HepG2 (cell line): Measurements from ENCODE around the gene COBL. TPM values are rescaled to one million over a fixed set of nuclear protein-coding genes. Genes with fewer than 3 reads are reported as not detected.

ENCODE experiments used
- ATAC-seq: fragments of 200-7000 bp; cut with Tn5 transposase; 3 replicates; pipeline ENCODE4 v1.9.1; 2020; ENCODE audit warnings: mild to moderate bottlenecking, moderate library complexity
- BruUV-seq: library from RNA; stranded (reverse); fragments of 400-500 nt; replicated peaks from 2 replicates; lab custom pipeline; 2021; lab: Mats Ljungman, UMichigan
- CTCF ChIA-PET: fragments of 300-600 bp; formaldehyde crosslinking; extraction: SDS; loops from one replicate; lab custom pipeline; 2021; ENCODE audit warnings: low total read pairs, inconsistent platforms, low intra/inter-chr PET ratio; lab: Yijun Ruan, JAX
- POLR2A ChIA-PET: fragments of 350-600 bp; sonication (Branson Sonifier 250); formaldehyde crosslinking; loops from one replicate; lab custom pipeline; 2020; ENCODE audit warnings: antibody characterized with exemption, inconsistent platforms; lab: Yijun Ruan, JAX
- DNase-seq: peaks from one replicate; pipeline ENCODE4 v3.0.0-alpha.2; 2015; ENCODE audit warnings: low spot score
- FAIRE-seq: peaks from 3 replicates; lab custom pipeline; 2011; peaks lifted over from hg19 to GRCh38; lab: Jason Lieb, UNC
- H2AFZ ChIP-seq: one replicate; pipeline ENCODE4 v1.6.1; 2011; ENCODE audit warnings: low read length, inconsistent platforms
- H3K27ac ChIP-seq: fragments of 300-600 bp; 3 replicates; pipeline ENCODE4 v1.8.0; 2011; ENCODE audit warnings: mixed run types, mild to moderate bottlenecking, mixed read lengths, low read length, inconsistent platforms; ENCODE audit not compliant: insufficient read depth; ENCODE audit errors: extremely low read length
- H3K27me3 ChIP-seq, 2 experiments: fragments of 200-600 bp in 1 of 2; 2 replicates in 1 of 2; 3 replicates in 1 of 2; pipeline versions ENCODE4 v1.6.0 to v1.8.0; 2011; ENCODE audit warnings: low read length in 2 of 2, mild to moderate bottlenecking in 2 of 2, moderate library complexity in 2 of 2, inconsistent platforms in 1 of 2; ENCODE audit not compliant: insufficient read depth in 2 of 2, control insufficient read depth in 1 of 2
- H3K36me3 ChIP-seq, 2 experiments: fragments of 200-600 bp in 1 of 2; replicated peaks in 1 of 2; 2 replicates in 1 of 2; 3 replicates in 1 of 2; pipeline versions ENCODE4 v1.5.1 to v1.8.0; 2011; ENCODE audit warnings: low read length in 2 of 2, inconsistent platforms in 1 of 2; ENCODE audit not compliant: insufficient read depth in 2 of 2, control insufficient read depth in 1 of 2
- H3K4me1 ChIP-seq: 2 replicates; pipeline ENCODE4 v1.5.1; 2012; ENCODE audit warnings: low read length, inconsistent platforms; ENCODE audit not compliant: insufficient read depth
- H3K4me2 ChIP-seq: 2 replicates; pipeline ENCODE4 v1.6.0; 2011; ENCODE audit warnings: low read depth, low read length, inconsistent platforms
- H3K4me3 ChIP-seq, 3 experiments: fragments of 200-600 bp in 1 of 3; sonication (generic), shearing (Covaris generic) in 1 of 3; replicated peaks in 1 of 3; 2 replicates each; pipeline ENCODE4 v1.5.1; 2011 to 2016; ENCODE audit warnings: low read length in 3 of 3, inconsistent platforms in 2 of 3, low read depth in 2 of 3, mild to moderate bottlenecking in 2 of 3, control low read depth in 1 of 3, mixed read lengths in 1 of 3; ENCODE audit not compliant: insufficient read depth in 1 of 3
- H3K79me2 ChIP-seq: one replicate; pipeline ENCODE4 v1.6.1; 2011; ENCODE audit warnings: low read length, inconsistent platforms; ENCODE audit not compliant: insufficient read depth
- H3K9ac ChIP-seq: 2 replicates; pipeline ENCODE4 v1.6.0; 2011; ENCODE audit warnings: mild to moderate bottlenecking, low read depth, low read length, inconsistent platforms; ENCODE audit not compliant: insufficient read depth
- H3K9me3 ChIP-seq: 2 replicates; pipeline ENCODE4 v1.5.1; 2012; ENCODE audit warnings: mild to moderate bottlenecking, low read length
- H4K20me1 ChIP-seq: 2 replicates; pipeline ENCODE4 v1.6.0; 2011; ENCODE audit warnings: inconsistent platforms, mild to moderate bottlenecking, low read length, moderate library complexity; ENCODE audit not compliant: insufficient read depth
- AGO2 ChIP-seq: fragments of 200-400 bp; formaldehyde crosslinking; optimal IDR thresholded peaks from 2 replicates; pipeline ENCODE3; 2017; ENCODE audit warnings: mild to moderate bottlenecking, low read depth, low read length, moderate library complexity
- CENPT ChIP-seq: sonication (generic); formaldehyde crosslinking; IDR thresholded peaks from 2 replicates; pipeline ENCODE4 v1.8.0; 2022; ENCODE audit warnings: low read depth, mild to moderate bottlenecking, moderate library complexity, missing genetic modification reagents
- FOSL2 ChIP-seq: sonication (generic); formaldehyde crosslinking; IDR thresholded peaks from 2 replicates; pipeline ENCODE4 v1.4.0; 2020; ENCODE audit warnings: missing genetic modification reagents
- NR2F1 ChIP-seq, 2 experiments: fragments of 450-650 bp in 1 of 2; formaldehyde crosslinking in 1 of 2; IDR thresholded peaks; 2 replicates each; pipeline versions ENCODE4 v1.5.0 to v1.6.1; 2016 to 2020; ENCODE audit warnings: mild to moderate bottlenecking in 1 of 2, missing compliant biosample characterization in 1 of 2, missing genetic modification reagents in 1 of 2, moderate library complexity in 1 of 2
- ZNF558 ChIP-seq: sonication (generic); formaldehyde crosslinking; IDR thresholded peaks from 2 replicates; pipeline ENCODE4 v1.9.0; 2022; ENCODE audit warnings: mild to moderate bottlenecking, missing genetic modification reagents, borderline replicate concordance
- ZSCAN30 ChIP-seq: sonication (generic); formaldehyde crosslinking; IDR thresholded peaks from 2 replicates; pipeline ENCODE4 v1.5.0; 2020; ENCODE audit warnings: mild to moderate bottlenecking, missing genetic modification reagents
- WGBS: methylation state at CpG from one replicate; pipeline ENCODE4 v1.1.6; 2017; ENCODE audit warnings: low lambda C conversion rate; 5-methylcytosine and 5-hydroxymethylcytosine counted together
- in situ Hi-C: cut with HindIII; loops from 2 replicates; pipeline ENCODE4 v1.10.0; 2017; ENCODE audit warnings: low pct_unique_long_range_greater_than_20kb; ENCODE audit not compliant: extremely low pct_ligation_motif_present
- intact Hi-C: fragments of 100-400 bp; cut with micrococcal nuclease; formaldehyde crosslinking; loops from one replicate; pipeline ENCODE4 v1.10.0; 2022; ENCODE audit not compliant: unreplicated experiment
- polyA plus RNA-seq, 8 experiments: library from polyadenylated mRNA; depleted of rRNA in 3 of 8; stranded (reverse) in 7 of 8; unstranded in 1 of 8; fragments of >200 nt; fragmentation: Illumina TruSeq in 4 of 8; extraction: Trizol in 4 of 8; gene quantifications; 2 replicates each; pipeline versions ENCODE4 v1.2.1 to v1.2.3, GENCODE V29; 2011 to 2016; ENCODE audit warnings: low read depth in 4 of 8, missing spikeins in 1 of 8, mixed read lengths in 1 of 8; ENCODE audit not compliant: insufficient read depth in 1 of 8
- total RNA-seq, 5 experiments: library from RNA; depleted of rRNA; stranded (reverse); fragments of >200 nt; fragmentation: Illumina TruSeq; extraction: Trizol; gene quantifications; 2 replicates each; pipeline ENCODE4 v1.2.3, GENCODE V29; 2016; ENCODE audit warnings: low read depth in 1 of 5
- TF ChIP-seq, protein P1 (sequence below): sonication (generic); formaldehyde crosslinking; IDR thresholded peaks from 2 replicates; pipeline ENCODE4 v1.4.0; 2020; ENCODE audit warnings: mild to moderate bottlenecking, missing genetic modification reagents

Gene COBL
- total and polyA plus RNA-seq, 2 of the 13 experiments (the other 11 are each of a cell fraction or from before 2014, with no cell fraction given), result 3.8 to 4.9 TPM

DNA sequence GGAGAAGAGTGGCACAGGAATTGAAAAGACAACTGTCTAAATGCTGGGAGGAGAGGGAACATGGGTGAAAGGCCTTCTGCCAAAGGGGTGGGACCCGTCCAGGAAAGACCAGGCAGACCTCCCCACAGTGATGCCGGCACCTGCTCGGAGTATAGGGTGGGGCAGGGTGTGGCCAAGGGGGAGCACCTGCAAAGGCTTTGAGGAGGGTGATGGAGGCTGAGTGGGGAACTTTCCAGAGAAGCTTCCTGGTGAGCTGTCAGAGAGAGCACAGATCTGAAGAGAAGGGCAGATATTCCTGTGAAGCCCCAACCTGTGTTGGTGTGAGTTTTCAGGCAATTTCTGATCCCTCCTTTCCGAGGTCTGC lies 270.5 kb downstream of the COBL start (continued):
- no peak for TF ChIP-seq CENPT (CRISPR knock-in tag)
- TF ChIP-seq ZSCAN30 (CRISPR knock-in tag), result no peak
- TF ChIP-seq, protein P1, sequence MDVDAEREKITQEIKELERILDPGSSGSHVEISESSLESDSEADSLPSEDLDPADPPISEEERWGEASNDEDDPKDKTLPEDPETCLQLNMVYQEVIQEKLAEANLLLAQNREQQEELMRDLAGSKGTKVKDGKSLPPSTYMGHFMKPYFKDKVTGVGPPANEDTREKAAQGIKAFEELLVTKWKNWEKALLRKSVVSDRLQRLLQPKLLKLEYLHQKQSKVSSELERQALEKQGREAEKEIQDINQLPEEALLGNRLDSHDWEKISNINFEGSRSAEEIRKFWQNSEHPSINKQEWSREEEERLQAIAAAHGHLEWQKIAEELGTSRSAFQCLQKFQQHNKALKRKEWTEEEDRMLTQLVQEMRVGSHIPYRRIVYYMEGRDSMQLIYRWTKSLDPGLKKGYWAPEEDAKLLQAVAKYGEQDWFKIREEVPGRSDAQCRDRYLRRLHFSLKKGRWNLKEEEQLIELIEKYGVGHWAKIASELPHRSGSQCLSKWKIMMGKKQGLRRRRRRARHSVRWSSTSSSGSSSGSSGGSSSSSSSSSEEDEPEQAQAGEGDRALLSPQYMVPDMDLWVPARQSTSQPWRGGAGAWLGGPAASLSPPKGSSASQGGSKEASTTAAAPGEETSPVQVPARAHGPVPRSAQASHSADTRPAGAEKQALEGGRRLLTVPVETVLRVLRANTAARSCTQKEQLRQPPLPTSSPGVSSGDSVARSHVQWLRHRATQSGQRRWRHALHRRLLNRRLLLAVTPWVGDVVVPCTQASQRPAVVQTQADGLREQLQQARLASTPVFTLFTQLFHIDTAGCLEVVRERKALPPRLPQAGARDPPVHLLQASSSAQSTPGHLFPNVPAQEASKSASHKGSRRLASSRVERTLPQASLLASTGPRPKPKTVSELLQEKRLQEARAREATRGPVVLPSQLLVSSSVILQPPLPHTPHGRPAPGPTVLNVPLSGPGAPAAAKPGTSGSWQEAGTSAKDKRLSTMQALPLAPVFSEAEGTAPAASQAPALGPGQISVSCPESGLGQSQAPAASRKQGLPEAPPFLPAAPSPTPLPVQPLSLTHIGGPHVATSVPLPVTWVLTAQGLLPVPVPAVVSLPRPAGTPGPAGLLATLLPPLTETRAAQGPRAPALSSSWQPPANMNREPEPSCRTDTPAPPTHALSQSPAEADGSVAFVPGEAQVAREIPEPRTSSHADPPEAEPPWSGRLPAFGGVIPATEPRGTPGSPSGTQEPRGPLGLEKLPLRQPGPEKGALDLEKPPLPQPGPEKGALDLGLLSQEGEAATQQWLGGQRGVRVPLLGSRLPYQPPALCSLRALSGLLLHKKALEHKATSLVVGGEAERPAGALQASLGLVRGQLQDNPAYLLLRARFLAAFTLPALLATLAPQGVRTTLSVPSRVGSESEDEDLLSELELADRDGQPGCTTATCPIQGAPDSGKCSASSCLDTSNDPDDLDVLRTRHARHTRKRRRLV (CRISPR knock-in tag), result no peak

DNA sequence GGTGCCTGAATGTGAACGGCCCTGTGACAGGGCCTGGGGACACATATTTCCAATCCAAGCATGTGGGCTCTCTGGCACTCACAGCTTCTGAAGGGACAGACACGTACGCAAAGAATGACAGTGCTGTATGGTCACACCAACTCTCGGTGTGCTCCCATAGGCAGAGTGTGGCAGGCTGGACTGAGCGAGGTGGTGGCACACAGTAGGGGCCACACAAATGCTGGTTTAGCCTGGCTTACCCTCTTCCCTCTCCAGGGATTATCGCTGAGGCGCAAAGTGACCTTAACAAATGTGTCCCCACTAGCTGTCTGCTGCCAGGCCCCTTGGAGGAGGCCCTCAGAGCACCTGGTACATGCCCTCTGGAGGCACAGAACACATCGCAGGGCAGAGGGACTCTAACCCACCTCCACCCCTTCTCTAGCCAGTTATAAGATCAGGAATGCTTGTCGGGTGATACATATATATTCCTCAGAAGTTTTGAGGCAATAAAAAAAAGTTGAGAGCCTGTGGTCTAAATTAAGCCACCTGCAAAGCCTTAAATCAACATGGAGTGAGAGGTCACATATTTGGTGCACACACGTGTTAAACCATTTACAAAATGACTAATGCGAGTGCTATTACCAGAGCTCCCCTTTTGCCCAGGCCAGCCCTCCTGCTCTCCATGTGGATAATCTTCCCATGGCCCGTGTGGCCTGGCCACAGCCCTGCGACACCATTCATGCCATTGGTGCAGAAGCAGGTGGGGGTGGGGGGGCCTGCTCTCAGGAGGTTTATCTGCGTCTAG lies 271.1 kb downstream of the COBL start:
- CTCF ChIA-PET, result no interaction called here
- ATAC-seq, result peak; percentile 30; the same call in 2 of the 3 replicates
- 79% methylated on average over 13 of the region's 14 CpGs for WGBS
- no peak for FAIRE-seq
- Histone ChIP-seq H3K4me3 (no peak overlapping the region), H3K9ac (no peak overlapping the region), H3K79me2 (no peaks in the 10 kb centered on the region), H3K4me2 (no peak overlapping the region), H3K27me3 (no peaks in the 10 kb centered on the region), H3K27ac (no peak overlapping the region), H4K20me1 (no peaks in the 10 kb centered on the region; the same call in 1 of the 2 replicates), H3K9me3 (no peaks in the 10 kb centered on the region), H3K4me1 (no peaks in the 10 kb centered on the region), H3K36me3 (peaks cover 0 to 12% of the 10 kb centered on the region in 2 experiments; a peak in 1 of 5 replicates), H2AFZ (no peak overlapping the region)
- intact Hi-C loops, result no loop called here
- peak in 1 of 2 experiments; percentile 17; a peak in 1 of 4 replicates for TF ChIP-seq NR2F1 (CRISPR knock-in tag; IDR thresholded peaks at IDR 0.05)
- 0 out of 2 replicates have a peak, but pooled peaks have one; percentile 5 for TF ChIP-seq FOSL2 (CRISPR knock-in tag)
- TF ChIP-seq ZNF558 (CRISPR knock-in tag), result no peak
- TF ChIP-seq AGO2, result no peak
- POLR2A ChIA-PET, result no interaction called here
- BruUV-seq, result no TSS peak
- in situ Hi-C loops, result no loop called here
- peak; percentile 23 for DNase-seq
